Fibroblast of villous mesenchyme (primary cell): ENCODE data around the gene SLC22A8. TPM values are rescaled to one million over a fixed set of nuclear protein-coding genes. Genes with fewer than 3 reads are reported as not detected.
A peak's percentile ranks its signal among the peaks of the same experiment; 100 is the strongest.
"Not testable (repeated sequence)": the region's sequence is repeated elsewhere in the genome, so short reads cannot be mapped to it uniquely, and the experiment has no call there.

Experiments used
- DNase-seq: peaks from one replicate; pipeline ENCODE4 v3.0.0-alpha.2; 2010; ENCODE audit warnings: low read depth
- H3K4me3 ChIP-seq: 2 replicates; pipeline ENCODE4 v1.5.1; 2011; ENCODE audit warnings: low read depth, mild to moderate bottlenecking, low read length
- CTCF ChIP-seq: IDR thresholded peaks from 2 replicates; pipeline ENCODE4 v1.5.1; 2012; ENCODE audit warnings: low read depth, mild to moderate bottlenecking, low read length; ENCODE audit not compliant: insufficient read depth
- total RNA-seq: library from RNA; depleted of rRNA; stranded (reverse); fragments of >200 nt; gene quantifications from 2 replicates; pipeline ENCODE4 v1.2.3, GENCODE V29; 2012

Gene SLC22A8
- total RNA-seq, 1 donor = not detected

GRCh38 chr11:62958547-62959421 lies 56.9 kb downstream of the SLC22A8 start:
- no peak for TF ChIP-seq CTCF
- H3K4me3 ChIP-seq = no peak overlapping the region
- DNase-seq = peak; percentile 61

DNA sequence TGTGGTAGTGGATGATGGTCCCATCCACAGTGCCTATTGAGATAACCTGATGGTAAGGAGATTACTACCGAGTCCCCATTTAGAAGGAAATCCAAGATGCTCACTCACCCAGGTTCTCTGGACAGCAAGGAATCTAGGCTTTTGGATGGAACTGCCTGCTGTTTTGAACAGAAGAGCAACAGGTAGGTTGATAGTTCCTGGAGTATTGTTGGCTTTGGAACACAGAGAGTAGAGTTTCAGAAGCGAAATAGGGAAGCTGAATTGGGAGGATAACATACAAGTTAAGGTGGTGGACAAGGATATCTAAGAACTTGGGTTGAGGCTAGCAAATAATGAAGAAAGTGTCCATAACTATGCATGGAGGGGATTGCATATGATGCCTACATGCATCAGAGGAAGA lies 58.5 kb downstream of the SLC22A8 start:
- TF ChIP-seq CTCF = no peak
- no peak overlapping the region for H3K4me3 ChIP-seq
- no peak for DNase-seq

- H3K4me3 ChIP-seq = no peak overlapping the region
- DNase-seq = no peak
- no peak for TF ChIP-seq CTCF
Measured at GRCh38 chr11:62954478-62954877, 61.2 kb downstream of the SLC22A8 start.

DNA sequence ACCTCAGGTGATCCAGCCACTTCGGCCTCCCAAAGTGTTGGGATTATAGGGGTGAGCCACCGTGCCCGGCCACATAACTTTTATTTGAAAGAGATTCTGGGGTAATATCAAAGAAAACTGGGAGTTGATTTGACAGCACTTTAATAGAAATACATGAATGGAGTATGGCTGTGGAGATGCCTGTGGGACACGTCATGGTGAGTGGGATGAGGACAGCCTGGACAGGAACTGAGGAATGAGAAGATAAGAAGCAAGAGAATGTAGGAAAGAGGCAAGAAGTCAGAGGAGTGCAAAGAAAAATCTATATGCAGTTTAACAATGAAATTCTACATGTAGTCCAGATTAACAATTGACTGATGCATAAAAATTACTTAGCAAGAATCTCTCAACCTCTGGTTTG lies 61.8 kb downstream of the SLC22A8 start:
- DNase-seq = no peak
- no peak overlapping the region for H3K4me3 ChIP-seq
- TF ChIP-seq CTCF = no peak

DNA sequence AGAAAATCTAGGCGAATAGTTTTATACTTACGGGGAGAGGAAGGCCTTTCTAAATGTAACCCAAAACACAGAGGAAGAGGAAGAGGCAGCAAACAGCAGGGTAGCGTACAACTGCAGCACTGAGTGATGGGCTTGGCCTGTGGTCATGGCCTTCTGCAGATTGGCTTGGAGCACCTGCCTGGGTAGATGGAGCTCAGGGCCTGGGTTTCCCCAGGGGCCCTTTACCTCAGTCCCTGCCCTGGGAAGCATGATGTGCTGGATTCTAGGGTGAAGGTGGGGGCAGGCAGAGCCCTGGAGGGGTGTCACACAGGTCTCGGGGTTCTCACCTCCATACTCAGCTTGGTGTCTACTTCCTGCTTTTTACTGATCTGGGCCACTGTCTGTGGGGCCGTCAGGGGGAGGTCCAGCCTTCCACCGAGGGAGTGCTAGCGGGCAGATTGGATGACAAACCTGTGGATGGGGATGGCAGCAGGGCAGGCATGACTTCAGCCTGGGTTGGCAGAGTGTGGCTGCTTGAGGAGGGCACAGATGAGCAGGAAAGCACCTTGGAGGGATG lies 66.8 kb downstream of the SLC22A8 start:
- no peak for TF ChIP-seq CTCF
- no peak for DNase-seq
- H3K4me3 ChIP-seq = no peak overlapping the region

DNA sequence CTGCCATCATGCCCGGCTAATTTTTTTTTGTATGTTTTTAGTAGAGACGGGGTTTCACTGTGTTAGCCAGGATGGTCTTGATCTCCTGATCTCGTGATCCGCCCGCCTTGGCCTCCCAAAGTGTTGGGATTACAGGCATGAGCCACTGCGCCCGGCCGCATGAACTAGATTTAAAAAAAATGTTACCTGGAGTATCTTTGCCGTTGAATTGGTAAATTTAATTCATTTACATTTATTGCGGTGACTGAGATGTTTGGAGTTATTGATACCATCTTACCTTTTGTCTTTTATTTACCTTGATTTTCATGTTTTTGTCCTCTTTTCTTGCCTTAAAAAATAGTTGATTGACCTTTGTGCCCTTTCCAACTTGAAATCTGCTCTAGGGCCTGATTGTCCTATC lies 70.1 kb downstream of the SLC22A8 start:
- DNase-seq, H3K4me3 ChIP-seq: not testable (repeated sequence)

Other genes starting within 250 kb of the SLC22A8 start
- 16.8 and 22.2 TPM in 2 replicates for gene TAF6L, start 244.4 kb downstream of the SLC22A8 start, total RNA-seq
- gene TMEM179B, start 228.4 kb downstream of the SLC22A8 start, total RNA-seq = 38.0 and 45.8 TPM in 2 replicates
- gene TMEM223, start 223.8 kb downstream of the SLC22A8 start, total RNA-seq = 14.5 and 14.7 TPM in 2 replicates
- gene NXF1, start 210.4 kb downstream of the SLC22A8 start, total RNA-seq = 28.3 and 33.2 TPM in 2 replicates
- 35.1 and 47.5 TPM in 2 replicates for gene STX5, start 183.8 kb downstream of the SLC22A8 start, total RNA-seq
- not detected in 2 replicates for gene TEX54, start 183.0 kb downstream of the SLC22A8 start, total RNA-seq
- 36.1 and 39.7 TPM in 2 replicates for gene WDR74, start 176.3 kb downstream of the SLC22A8 start, total RNA-seq
- gene SLC3A2, start 134.9 kb downstream of the SLC22A8 start, total RNA-seq = 117 and 190 TPM in 2 replicates
- not detected in 2 replicates for gene CHRM1, start 94.5 kb downstream of the SLC22A8 start, total RNA-seq
- not detected in 2 replicates for gene SLC22A6, start 30.9 kb downstream of the SLC22A8 start, total RNA-seq
- not detected in 2 replicates for gene SLC22A24, start 128.4 kb upstream of the SLC22A8 start, total RNA-seq
- not detected in 2 replicates for gene SLC22A25, start 227.8 kb upstream of the SLC22A8 start, total RNA-seq